Fibroblast of skin of abdomen (primary cell): ENCODE results near the gene RNF144A.

Experiments
- DNase-seq: peaks from one replicate; pipeline ENCODE4 v3.0.0-alpha.2; 2013

RNF144A gene

DNA sequence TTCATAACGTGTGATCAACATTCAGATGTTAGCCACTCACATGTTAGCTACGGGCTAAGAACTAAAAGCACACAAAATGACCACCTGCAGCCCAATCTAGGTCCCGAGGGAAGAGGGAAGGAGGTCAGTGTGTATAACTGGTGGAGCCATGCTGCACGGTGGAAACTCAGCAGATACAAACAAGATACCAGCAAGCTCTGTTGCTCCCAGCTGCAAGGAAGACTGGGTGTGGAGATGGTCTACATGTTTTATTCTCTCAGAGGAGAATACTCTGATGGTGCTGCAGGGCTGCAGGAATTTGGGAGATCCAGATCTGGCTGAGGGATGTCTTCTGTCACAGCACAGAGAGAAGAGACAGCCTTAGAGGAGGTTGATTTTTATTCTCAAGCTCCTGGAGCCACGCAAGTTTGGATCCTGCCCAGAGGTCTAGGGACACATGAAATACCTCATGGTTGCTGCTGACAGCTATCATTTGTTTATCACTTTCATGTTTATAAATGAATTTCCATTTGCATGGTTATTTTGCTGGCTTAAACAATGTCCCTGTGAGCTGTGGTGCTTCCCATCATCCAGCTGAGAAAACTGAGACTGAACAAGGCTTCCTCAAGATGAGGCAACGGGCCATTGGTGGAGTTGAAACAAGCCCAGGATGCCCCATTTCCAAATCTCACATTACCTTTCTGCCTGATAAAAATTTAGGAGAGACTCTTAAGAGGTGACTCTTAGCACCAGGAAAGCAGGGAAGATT is 30.9 kb downstream of the RNF144A start:
- no peak for DNase-seq

DNA sequence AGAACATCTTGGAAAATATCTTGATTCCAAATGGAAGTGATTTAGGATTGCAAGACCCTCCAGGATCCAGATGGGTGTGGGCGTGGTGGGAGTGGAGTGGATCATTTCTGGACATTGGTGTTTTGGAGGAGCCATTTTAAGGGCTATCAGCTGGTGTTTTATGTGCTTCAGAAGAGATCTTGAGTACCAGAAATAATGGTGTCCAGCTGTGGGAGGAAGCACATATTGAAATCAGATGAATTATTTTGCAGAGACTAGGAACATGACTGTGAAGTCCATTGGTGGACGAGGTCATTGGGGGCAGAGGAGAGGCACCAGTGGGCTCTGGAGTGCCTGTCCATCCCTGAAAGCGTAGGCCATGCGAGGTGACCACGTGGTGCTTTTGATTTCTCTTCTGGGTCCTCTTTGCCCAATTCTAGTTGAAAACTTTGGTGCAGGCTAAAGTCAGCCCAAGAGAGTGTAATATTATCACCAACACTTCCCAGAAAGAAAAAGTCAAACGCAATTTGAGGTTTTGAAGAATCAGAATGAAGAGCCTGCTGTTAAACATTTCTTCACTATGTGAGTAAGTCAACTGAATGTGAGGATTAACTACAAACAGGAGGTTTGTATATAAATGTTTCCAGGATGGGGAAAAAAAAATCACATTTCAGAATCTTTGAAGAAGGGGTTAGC is 31.6 kb downstream of the RNF144A start:
- DNase-seq, result peak; percentile 42

DNA sequence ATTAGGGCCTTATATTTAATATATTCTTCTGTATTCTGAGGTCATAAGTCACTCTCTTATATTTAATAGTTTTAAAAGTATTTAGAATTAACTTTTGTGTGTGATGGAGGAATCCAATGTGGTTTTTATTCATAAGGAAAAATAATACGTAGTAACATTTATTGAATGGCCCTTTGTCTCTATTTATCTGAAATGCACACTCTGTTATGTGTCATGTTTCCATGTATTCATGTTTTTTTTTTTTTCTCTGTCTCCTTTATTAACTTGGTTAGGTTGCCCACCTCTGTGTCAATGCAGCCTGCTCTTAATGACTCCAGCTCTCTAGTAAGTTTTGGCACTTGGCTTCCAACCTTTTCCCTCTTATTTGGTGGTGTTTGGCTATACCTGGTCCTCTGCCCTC is 33.8 kb downstream of the RNF144A start:
- DNase-seq, result no peak

DNA sequence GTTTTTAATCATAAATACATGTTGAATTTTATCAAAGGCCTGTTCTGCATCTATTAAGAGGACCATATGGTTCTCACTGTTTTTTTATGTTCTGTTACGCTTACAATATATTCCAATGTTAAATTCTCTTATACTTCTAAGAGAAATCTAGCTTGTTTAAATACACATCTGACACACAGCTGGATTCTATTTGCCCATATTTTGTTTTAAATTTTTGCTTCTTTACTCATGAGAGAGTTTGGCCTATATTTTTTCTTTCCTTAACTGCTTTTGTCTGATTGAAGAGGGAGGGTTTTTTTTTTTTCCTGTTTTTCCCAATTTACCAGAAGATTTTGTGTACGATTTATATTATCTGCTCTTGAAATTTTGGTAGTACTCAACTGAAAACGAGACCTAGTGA is 34.9 kb downstream of the RNF144A start:
- peak; percentile 62 for DNase-seq

DNA sequence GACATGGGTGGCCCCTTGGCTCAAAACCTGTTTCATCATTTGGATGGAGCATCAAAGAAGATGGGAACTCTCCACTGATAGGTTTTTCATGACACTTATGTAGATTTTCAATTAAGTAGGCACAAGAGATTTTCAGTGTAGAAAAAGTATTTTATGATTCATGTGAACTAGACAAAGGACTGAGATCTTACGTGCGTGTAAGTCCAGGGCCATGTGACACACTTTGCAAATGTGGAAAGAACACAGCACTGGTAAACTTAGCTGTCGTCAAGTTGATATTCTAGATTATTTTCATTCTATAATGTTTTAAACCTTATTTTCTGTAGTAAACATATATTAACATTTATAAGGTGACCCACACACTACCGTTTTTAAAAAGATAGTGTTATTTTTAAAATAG is 37.4 kb downstream of the RNF144A start:
- DNase-seq, result no peak

DNA sequence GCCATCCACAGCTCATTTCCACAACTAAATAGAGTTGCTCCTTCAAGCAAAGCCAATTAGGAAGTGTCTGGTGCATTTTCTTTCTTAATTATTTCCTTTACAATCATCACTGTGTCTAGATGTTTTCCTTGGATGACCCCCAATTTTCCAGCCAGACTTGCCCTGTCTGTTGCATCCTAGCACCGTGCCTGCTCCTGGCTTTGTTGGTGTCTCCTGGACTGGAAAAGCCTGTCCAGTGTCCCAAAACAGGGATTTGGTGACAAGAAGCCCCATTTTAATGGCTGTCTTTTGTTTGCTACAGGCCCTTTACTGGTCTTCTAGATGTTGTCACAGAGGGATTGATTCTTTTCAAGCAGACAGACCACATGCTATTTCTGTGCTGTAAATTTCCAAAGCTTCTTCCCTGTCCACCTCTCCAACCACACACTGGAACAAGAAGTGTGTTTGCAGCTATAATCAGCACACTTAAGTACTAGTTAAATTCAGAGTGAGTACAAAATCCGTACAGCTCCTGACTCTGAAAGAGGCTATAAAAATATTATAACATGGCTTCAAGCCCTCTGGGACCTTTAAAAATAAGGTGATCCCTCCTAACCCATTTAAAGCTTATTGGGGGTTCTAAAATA is 38.4 kb downstream of the RNF144A start:
- DNase-seq, result no peak

DNA sequence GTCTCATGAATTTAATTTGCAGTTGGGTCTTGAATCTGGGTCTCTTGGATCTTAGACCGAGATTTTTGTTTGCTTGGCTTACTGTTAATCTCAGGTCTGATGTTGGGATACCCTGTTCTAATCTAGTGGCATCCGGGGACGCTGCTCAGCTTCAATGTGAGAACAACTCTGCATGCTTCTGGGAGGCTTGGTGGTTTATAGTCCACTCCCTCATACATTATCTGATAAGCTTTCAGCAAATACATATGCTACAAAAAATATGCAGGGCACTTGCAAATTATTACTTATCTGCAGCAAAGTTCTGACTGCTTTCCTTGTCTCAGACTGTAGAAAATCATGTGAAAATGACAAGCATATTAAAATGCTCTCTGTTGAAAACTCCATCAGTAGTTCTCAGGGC is 39.4 kb downstream of the RNF144A start:
- no peak for DNase-seq

DNA sequence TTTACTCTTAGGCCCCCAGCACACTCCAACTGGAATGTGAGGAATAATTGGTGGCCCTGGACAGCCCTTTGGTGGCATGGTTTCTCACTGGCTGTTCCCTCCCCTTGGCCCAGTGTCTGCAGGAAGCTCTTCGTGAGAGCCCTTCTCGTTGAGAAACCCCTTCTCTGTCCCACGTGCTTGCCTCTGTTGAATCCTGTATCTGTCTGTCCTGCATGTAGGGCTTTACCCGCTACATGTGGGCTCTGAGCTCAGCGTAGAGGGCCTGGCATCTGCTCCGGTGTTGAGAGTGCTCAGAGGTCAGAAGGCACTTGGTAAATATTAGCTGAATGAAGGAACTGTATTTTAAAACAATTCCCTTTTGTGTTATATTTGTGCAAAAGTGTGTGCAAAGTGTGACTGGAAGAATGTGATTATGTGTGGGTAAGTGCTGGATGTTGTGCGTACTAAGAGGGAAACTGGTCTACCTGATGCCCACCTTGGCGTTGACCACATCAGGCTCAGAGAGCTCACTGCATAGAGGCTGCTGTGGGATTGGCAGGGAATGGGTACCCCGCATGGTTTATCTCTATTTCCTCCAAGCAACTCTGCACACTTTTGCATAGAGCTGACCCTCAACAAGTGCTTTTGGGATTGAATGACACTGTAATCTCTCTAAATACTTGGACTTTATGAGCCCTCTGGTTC is 40.0 kb downstream of the RNF144A start:
- no peak for DNase-seq

DNA sequence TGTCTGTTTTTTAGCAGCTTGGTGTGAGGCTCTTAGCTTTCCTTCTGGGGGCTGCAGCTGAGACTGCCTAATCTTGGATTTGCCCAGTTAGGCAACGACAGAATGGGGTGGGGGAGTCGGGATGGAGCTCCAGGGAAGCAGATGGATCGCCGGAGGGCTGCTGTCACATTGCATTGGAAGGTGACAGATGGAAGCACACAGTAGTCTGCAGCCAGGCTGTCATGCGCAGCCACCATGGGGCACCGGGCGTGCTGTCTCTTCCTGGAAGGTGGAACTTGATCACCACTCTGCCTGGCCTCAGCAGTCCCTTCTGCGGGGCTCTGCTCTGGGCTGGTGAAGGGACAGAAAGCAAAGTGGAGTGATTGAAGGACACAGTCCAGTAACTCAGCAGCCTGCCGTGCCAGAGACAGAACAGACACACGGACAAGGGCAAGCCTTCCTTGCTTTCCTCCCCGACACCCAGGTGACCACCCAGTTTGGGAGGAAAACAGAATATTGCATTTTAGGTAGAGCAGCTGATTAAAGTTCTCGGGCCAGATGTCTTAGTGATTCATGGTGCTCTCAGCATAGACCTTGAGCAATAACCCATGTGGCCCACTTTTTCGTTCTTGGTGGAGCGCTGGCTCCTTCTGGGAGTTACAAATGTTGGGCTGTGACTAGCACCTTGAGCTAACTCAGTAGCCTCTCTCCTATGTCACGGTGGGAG is 40.9 kb downstream of the RNF144A start:
- no peak for DNase-seq

DNA sequence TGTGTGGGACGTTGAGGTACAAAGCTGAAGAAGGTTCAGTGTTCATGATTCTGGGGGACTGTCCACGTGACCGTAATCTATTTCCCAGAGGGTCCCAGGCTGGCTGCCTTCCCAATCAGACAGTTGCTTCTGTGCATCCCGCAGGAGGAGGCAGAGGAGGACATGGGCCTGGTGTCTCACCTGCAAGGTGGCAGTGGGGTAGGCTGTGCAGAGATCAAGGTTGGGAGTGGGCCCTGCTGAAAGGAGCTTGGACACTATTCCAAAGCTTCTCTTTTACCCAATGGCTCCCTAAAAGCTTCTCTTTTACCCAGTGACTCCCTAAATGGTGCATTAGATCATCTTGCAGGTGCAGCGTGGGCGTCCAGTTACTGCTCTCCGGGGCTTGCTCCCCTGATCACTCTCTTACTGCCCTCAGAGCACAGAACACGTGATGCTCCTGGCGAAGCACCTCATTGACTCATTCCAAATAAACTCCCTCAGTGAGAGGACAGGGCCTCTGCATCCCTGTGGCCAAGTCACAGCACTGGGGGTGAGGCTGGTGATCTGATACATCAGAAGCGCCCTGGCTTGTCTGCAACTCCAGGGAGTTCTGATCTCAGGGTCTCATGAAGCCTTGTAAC is 41.5 kb downstream of the RNF144A start:
- no peak for DNase-seq

DNA sequence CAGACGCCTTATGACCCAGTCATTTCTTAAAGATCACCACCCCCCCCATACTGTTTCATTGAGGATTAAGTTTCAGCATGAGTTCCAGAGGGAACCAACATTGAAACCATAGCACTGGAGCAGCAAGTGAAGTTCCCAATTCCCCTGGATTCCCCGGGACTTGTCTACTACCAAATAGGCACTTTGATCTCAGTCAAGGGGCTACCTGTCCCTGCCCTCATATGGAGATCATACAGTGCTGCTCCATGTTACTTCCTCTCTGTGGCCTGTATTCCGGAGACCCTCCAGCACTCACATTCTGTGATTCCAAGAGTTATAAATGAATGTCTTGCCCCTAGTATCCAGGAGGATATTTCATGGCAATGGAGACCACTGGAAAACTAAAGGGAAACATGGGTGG is 42.5 kb downstream of the RNF144A start:
- no peak for DNase-seq

DNA sequence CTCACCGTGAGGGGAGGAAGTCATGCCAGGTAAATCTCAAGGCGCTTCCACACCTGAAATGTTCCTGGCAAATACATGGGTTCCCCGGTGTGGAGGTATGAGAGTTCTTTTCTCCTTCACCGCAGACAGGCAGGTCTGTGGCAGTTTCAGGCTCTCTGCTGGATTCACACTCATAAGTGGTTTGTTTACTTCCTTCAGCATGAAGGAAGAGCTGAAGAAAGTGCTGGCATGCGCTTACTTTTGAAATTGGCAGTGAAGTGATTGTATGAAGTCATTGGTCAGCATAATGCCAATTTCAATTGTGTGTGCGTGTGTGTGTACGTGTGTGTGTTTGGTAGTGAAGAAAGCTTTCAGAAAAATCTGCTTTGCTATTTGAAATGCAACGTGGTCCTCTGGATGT is 43.4 kb downstream of the RNF144A start:
- no peak for DNase-seq

DNA sequence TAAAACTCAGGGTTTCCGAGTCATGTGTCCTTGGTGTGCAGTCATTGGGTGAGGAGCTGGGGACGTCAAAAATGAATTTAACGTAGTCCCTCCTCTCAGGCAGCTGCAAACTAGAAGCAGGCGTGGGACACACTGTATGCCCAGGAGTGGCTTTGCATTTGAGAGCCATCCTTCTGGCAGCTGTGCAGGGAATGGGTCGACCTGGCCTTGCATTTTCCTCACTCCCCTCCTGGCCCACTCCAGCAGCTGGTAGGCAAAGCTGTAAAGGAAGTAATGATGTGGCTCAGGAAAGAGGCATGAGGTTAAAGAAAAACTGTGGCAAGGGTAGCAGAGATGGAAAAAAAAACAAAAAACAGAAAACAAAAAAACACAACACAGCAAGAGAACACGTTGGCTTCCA is 46.5 kb downstream of the RNF144A start:
- DNase-seq, result no peak

DNA sequence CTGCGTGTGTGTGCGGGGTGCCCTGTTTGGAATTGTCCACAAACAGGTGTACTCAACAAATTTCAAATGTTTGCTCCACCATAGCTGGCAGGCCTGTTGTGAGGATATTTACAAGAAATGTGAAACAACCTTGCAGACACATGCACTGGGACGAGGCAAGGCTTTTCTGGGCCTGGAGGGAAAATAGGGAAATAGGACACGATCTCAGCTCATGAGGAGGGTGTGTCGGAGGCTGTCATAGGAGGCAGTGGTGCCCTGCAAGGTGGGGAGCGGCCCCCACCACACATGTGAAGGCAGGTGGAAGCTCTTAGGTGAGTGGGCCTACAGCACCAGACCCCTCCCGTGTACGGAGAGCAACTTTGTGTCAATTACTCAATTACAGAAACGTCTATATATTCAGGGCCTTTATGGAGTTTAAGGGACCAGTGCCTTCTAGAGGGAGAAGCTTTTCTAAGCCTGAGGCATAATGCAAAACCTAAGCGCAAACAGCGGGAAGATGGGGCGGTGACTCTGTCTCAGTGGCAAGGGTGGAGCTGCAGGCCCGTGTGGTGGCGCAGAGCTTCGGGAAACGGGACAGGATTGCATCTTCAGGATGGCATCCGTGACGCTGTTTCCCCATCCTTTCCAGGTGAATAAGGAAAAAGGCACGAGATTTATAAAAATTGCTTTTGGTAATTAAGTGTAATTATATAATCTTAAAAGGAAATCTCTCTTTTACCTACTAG is 48.0 kb downstream of the RNF144A start:
- no peak for DNase-seq

DNA sequence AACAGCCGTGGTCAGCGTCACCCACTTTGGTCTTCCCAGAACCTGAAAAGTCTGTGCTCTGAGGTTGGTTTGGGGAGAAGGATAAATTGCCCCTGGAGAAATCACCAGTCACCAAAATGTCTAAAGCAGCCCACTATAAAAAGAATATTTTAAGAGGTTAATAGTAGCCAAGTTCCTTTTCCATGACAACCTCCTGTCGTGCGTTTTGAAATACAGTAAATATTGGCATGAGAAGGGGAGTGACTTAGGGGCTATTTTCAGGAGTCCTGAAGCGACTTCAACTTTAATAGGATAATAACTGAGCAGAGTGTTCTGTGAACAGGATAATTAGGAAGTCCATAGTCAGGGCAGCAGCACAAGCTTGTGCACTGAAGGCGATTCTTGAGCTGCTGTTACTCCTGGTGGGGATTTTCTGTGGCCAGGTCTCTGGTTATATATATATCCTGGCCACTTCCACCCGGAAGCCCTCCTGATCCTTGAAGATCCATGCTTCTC is 49.3 kb downstream of the RNF144A start:
- DNase-seq, result no peak

DNA sequence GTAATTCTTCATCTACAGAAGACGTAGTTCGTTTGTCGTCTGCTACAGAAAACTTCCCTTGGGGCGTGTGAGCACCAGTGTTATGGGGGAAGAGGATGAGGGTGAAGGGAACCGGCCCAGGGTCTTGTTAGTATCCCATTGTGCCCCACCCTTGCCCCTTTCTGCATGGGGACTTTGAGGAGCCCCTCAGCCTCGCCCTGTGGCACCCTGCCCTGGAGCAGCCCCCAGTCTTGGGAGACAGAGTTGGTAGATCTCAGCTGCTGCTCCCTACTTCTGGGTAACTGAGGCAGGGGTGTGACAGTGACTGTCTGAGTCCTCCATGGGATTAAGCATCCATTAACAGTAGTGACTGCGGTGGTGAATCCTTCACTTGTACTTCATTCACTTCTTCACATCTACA is 50.1 kb downstream of the RNF144A start:
- no peak for DNase-seq

DNA sequence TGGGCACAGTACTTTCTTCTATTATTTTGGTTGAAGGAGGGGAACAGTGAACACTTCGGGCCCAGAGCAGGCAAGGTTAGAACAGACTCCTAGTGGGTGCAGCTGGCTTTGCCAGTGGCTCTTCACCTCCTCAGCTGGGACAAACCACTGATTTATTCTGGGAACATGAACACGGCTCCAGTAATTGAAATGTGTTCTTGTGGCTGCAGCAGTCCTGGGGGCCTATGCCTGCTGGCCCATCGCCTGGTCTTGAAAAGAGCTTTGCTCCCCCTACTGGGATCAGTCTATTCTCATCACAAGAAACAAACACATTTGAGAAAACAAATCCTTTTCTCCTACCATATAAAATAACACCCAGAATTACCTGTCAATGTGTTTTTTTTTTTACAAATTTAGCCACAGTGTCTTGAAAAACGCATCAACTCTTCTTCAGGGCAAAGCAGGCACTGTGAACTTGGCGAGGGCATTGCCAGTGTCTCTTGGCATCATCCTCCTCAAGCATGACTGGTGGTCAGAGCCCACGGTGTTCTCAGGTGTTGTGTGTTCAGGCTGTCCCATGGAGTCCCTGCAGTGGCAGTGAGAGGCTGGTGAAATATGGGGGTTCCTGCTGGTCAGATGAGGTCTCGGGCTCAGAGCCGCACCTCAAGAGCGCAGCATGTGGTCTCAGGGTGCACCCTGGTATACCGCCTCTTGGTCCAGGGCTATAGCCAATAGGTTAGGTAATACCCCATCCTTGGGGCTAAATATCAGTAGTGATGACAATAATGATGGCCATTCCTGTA is 51.3 kb downstream of the RNF144A start:
- peak; percentile 49 for DNase-seq

DNA sequence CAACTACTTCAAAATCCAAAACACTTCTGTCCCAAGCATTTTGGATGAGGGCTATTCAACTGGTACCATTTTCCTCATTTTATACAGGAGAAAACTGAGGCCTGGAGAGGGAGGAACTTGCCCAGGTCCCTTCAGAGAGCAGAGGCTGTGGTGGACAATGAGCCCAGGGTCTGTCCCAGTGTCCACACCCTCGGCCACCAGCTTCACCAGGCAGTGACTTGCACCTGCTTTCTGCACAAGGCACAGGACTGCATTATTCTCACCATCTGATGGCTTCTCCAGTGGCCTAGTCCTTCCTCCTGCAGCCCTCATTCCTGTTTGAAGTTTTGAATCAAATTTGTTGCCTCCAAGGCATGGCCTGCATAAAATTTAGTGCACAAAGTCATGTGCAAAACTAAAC is 53.3 kb downstream of the RNF144A start:
- no peak for DNase-seq

DNA sequence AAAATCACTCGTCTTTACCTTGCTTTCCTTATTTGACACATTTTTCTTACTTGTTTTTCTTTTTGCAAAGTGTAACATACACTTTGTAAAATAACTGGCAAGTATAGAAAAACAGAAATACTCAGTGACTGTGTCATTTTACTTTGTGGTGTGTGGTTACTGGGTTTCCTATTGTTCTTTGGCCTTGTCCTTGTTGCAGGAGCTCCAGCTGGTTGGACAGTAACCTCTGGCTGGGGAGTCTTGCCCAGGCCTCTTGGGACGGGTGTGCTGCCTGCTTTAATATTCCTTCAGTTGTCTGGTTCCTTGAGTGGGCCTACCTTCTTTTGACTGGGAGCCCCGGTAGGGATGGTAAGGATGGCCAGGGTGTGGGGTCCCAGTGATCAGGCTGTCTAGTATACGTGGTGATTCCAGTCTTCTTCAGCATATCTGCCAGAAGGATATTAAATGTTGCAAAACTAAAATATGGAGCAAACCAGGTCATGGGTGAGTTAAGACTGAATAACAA is 53.8 kb downstream of the RNF144A start:
- no peak for DNase-seq

DNA sequence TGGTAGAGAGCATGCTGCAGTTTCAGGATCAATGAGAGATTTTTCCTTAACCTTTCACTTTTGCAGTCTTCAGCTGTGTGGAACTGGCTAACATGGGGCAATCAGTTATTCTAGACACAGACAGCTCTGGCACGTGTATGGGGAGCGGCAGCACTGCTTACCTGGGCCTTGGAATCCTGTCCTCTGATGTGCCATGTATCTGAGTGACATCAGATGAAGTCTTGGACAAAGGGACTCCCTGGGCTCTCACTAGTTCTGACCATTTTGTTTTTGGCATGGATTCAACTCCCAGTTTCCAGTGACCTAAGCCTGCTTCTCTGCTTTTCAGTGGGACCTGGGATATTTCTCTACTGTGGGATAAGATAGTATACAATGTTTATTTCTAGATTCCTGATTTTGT is 54.3 kb downstream of the RNF144A start:
- DNase-seq, result no peak
